ENCODE data around the gene OR5H1.
"Not testable (repeated sequence)": the region's sequence is repeated elsewhere in the genome, so short reads cannot be mapped to it uniquely, and the experiment has no call there.

Gene OR5H1

DNA sequence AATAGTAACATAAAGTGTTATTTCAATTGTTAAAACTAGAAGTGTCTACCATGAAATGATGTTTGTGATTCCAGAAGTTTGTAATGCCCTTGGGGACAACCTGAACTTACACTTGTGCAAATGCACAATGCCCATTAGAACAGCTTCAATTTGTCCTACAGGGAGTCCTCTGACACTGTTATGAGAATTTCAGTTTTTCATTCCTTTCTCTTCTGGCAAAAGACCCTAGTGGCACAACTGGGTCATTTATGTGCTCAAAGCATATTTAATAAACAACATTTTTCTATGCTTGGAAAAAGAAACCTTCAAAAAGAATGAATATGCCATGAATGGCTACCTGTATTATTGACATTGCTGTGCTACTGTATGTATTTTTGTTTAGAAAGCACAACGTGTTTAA is at the start of gene OR5H1:
Gene OR5H1 (plus strand): TSS at position 301 of the 400 bp plus-strand sequence. CDS start 1,977 bp downstream, outside the sequence.
- no peak for DNase-seq (ENCODE audit: low spot score)

DNA sequence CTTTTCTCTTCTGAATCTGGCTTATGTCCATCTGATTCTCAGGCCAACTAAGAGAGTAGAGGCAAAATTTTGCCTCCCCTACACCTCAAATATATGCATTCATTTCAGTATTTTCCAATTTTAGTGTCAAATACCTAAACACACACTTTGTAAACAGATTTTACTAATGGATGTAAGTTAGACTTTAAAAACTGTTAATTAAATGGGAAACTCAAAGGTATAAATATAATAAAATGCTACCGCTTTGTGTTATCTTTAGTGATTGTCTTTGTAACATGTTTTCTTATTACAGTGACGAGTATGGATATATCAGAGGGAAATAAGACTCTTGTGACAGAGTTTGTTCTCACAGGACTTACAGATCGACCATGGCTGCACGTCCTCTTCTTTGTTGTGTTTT is 43.6 kb upstream of the OR5H1 start, which contains the start of gene OR5AC2:
Gene OR5AC2 (plus strand): TSS at position 301 of the 400 bp plus-strand sequence. CDS start 0 bp downstream, at position 301.
- no peak for DNase-seq (ENCODE audit: low spot score)

DNA sequence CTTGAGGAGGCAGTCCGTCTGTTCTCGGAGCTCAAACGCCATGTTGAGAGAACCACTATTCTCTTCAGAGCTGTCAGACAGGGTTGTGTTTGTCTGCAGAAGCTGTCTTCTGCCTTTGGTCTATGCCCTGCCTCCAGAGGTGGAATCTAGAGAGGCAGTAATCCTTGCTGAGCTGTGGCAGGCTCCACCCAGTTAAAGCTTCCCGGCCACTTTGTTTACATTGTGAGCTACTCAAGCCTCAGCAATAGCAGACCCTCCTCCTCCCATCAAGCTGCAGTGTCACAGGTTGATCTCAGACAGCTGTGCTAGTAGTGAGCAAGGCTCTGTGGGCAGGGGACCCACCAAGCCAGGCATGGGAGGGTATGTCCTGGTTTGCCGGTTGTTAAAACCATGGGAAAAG is 34.6 kb upstream of the OR5H1 start:
- no peak for DNase-seq (ENCODE audit: low spot score)

DNA sequence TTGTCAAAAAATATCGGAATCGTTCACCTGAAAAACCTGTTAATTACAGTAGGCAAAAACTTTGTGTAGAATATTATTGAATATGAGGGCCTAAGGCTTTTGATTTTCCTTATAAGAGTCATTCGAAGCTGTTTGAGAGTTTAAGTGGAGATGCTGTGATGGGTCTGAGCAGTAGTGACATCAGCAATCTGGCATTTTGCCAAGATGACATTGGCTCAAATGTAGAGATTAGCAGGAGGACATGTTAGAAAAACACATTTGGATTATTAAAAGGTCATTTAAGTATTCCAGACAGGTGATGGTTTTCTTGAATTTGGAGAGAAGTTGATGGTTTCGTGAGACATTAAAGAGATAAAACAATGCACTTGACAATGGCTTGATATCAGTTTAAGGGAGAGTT is 30.7 kb upstream of the OR5H1 start:
- DNase-seq (ENCODE audit: low spot score): no peak

DNA sequence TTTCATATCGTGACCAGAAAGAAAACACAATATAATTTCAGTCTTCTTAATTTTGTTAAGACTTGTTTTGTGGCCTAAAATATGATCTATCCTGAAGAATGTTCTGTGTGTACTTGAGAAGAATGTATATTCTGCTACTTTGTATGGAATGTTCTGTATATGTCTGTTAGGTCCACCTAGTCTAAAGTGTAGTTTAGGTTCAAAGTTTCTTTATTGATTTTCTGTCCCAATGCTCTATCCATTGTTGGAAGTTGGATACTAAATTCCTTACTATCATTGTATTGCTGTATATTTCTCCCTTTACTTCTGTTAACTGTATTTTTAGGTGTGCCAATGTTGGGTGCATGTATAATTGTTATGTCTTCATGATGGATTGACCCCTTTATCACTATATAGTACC is 22.4 kb upstream of the OR5H1 start:
- DNase-seq (ENCODE audit: low spot score): no peak

DNA sequence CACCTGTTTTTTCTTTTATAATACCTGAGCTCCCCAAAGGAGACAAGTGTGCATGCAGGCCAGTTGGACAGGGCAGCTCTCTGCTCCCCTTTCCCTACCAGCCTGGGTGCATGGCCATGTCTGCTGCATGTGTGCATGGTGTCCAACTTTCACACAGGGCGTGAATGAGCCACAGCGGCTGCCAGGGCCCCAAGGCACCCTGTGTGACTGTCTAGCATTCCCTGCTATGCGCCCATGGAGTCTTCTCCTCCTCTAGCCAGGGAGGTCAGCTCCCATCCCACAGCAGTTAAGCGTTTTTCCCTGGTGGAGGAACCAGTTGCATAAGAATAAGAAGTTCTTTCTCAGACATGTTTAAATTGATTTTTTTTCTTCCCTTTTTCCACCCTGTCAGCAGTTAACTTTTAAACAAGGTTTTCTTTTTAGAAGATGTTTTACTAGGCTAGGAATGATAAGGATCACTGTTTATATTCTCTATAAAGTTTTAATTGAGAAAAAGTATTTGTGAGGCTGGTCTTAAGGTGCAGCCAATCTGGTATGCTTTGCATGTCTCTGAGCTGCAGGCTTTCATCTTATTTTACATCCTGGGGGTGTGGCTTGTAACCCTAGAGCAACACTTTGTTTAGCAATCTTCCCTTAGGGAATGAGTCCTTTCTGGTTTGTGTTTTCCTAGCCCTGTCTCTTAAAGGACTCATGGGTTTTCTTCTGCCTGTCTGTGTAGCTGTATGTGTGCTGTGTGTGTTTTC is 20.5 kb upstream of the OR5H1 start:
- no peak for DNase-seq (ENCODE audit: low spot score)

DNA sequence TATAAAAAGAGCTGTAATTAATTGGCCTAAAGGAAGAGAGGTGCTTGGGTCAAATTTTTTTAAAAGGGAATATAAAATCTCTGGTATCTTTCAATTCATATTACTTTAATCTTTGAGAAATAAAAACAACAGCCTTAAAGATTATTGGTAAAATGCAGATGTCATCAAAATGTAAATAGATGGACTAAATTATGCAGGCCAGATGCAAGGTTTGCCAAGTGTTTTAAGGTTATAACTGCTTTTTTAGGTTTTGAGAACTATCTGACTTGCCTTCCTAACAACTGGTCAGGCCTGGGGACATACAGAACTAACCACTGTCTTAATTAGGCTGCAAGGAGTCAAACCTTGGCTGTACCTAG is 20.0 kb upstream of the OR5H1 start:
- DNase-seq (ENCODE audit: low spot score): no peak

DNA sequence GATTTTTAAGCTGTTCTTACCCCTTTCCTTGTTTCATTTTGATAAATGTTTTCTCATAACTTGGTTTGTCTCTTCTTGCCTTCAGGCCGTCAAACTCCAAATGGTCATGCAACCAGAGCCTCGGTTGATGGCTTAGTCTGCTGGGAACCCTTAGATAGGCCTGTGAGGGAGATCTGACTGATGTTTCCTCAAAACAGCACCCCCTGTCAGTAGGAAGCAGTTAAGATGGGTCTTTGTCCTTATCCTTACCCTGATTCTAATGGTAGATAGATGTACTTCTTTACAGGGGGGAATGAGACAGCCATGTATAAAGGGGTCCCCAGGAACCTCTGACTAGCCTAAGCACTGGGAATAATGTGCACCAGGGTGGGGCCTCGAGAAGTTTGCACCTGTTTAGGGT is 16.3 kb upstream of the OR5H1 start:
- DNase-seq (ENCODE audit: low spot score): no peak

DNA sequence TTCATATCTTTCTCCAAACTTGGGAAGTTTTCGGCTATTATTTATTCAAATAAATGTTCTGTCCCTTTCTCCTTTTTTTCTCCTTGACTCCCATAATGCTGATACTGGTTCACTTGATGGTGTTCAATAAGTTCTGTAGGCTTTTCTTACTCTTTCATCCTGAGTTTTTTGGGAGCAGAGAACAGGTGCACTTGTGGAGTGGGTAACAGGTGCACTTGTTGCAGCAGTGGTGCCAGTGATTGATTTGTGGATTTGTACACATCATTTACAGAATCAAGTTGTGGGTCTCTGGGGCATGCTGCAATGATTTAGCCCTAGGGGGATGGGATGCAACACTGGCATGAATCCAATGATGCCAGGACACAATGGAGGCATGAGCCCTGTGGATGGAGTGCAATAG is 14.8 kb upstream of the OR5H1 start:
- no peak for DNase-seq (ENCODE audit: low spot score)

DNA sequence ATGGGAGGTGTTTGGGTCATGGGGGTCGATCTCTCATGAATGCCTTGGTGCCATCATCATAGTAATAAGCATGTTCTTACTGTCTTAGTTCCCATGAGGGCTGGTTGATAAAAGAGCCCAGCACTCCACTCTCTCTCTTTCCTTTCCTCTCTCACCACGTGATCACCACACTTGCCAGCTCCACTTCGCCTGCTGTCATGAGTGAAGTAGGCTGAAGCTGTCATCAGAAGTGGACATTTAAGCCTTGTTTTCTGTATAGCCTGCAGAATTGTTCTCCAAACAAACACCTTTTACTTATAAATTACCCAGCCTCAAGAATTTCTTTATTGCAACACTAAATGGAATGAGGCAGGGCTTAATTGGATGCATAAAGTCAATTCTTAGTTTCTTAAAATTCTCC is 6.1 kb downstream of the OR5H1 start:
- DNase-seq (ENCODE audit: low spot score): no peak

DNA sequence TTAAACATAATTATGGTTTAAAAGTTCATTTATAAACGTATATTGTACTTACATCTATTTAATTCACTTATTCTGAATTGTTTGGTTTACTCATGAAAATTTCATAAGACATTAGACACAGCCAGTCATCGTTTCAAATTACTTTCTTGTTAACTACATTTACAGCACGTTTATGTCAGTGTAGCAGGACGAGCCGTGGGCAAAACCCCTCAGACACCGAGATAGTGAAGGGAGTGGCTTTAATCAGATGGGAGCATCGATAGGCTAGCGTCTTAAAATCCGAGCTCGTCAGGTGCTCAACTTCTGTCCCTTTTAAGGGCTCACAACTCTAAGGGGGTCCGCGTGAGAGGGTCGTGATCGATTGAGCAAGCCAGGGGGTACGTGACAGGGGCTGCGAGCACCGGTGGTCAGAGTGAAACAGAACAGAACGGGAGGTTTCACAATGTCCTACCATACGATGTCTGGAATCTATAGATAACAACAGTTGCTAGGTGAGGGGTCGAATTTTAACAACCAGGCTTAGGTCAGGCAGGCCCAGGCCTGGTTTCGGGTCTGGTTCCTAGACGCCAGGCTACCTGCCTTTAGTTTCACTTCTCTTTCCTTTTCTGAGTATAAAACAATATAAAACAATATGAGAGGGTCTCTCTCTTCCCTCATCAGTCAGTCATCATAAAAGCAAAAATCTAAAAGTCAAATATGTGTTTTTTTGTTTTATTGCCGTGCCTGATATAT is 7.5 kb downstream of the OR5H1 start:
- not testable (repeated sequence) for DNase-seq (ENCODE audit: low spot score)

DNA sequence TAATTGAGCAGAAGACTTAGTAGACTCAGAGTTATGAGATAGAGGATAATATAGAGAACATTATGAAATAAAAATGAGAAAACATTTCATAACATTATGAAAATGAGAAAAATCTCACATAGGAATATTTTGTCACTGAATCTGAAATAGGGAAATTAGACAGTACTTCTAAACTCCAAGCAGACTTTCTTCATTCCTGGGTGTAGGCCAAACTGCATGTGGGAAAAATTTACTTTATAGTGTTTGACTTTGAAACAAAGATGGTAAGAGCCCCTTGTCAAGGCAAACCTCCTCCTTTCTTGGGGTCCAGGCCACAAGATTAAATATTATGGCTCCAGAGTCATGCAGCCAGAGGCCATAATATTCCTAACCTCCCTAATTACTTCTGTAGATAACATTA is 10.0 kb downstream of the OR5H1 start:
- DNase-seq (ENCODE audit: low spot score): no peak

DNA sequence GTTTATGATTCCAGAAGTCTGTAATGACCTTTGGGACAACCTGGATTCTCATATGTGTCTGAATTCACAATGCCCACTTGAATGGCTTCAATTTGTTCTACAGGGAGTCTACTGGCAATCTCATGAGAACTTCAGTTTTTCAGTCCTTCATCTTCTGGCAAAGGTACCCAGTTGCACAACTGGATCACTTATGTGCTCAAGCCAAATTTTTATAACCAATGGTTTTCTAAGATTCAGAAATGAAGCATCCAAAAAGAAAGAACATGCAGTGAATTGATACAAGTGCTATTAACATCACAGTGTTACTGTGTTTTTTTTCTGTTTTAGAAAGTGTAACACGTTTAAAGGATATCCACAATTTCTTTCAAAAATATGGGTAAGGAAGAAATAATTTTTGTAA is 16.7 kb downstream of the OR5H1 start, which contains the start of gene OR5H14:
Gene OR5H14 (plus strand): TSS at position 301 of the 400 bp plus-strand sequence. CDS start 1,907 bp downstream, outside the sequence.
- no peak for DNase-seq (ENCODE audit: low spot score)

DNA sequence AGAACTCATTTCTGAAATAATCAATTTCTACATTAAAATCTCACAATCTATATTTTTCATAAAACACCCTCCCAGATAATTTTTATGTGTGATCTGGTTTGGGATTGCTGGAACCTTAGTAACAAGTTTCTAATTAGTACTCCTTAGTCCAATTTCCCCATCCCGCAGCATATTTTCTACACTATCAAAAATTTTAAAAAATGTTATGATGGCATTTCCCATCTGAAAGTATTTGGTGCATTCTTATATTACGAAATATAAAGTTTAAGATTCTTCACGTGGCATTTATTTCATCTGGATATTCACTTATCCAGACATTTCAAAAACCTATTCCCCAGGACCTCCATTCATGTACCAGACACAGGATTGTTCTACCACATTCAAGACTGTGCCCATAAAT is 18.2 kb downstream of the OR5H1 start:
- DNase-seq (ENCODE audit: low spot score): no peak

DNA sequence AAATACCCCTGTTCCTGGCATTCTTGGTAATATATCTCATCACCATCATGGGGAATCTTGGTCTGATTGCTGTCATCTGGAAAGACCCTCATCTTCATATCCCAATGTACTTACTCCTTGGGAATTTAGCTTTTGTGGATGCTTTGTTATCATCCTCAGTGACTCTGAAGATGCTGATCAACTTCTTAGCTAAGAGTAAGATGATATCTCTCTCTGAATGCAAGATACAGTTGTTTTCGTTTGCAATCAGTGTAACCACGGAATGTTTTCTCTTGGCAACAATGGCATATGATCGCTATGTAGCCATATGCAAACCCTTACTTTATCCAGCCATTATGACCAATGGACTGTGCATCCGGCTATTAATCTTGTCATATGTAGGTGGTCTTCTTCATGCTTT is 18.9 kb downstream of the OR5H1 start:
- not testable (repeated sequence) for DNase-seq (ENCODE audit: low spot score)

DNA sequence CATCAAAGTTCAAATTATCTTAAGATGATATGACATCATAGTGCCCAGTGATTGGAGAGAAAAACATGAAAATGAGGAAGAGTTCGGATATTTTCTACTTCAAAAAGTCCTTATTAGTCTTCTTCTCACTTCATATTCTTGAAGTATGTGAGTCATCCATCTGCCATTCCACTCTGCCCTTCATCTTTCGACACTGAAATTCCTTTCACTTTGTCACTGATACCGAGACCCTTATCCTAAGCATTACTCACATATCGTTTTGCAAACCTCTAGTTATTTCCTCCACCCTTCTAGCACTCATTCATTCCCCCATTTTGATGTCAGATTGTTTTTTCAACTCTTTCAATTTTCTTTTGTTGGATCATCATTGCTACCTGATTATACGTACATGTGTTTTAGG is 20.7 kb downstream of the OR5H1 start:
- no peak for DNase-seq (ENCODE audit: low spot score)

DNA sequence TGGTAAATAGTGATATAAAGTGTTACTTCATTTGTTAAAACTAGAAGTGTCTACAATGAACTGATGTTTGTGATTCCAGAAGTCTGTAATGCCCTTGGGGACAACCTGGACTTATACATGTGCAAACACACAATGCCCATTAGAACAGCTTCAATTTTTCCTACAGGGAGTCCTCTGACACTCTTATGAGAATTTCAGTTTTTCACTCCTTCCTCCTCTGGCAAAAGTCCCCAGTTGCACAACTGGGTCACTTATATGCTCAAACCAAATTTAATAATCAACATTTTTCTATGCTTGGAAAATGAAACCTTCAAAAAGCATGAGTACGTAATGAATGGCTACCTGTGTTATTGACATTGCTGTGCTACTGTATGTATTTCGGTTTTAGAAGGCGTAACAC is 35.9 kb downstream of the OR5H1 start, which contains the start of gene OR5H15:
Gene OR5H15 (plus strand): TSS at position 301 of the 400 bp plus-strand sequence. CDS start 2,004 bp downstream, outside the sequence.
- no peak for DNase-seq (ENCODE audit: low spot score)

DNA sequence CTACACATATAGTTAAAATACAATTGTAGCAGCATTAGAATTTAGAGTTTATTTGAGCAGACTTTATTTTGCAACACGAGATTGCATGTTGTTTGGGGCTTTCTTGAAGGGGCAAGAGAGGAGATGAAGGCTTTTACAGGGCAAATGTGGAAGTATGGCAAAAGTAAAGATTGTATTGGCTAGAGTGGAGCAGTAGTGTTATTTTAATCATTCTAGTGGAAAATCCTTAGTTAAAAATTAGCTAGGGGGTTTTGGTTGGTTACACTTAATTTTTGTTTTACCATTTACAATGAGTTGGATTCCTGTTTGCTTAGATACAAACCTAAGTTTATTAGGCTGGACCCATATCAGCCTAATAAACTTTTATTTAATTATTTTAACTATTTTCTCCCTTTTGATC is 40.5 kb downstream of the OR5H1 start:
- DNase-seq (ENCODE audit: low spot score): no peak

DNA sequence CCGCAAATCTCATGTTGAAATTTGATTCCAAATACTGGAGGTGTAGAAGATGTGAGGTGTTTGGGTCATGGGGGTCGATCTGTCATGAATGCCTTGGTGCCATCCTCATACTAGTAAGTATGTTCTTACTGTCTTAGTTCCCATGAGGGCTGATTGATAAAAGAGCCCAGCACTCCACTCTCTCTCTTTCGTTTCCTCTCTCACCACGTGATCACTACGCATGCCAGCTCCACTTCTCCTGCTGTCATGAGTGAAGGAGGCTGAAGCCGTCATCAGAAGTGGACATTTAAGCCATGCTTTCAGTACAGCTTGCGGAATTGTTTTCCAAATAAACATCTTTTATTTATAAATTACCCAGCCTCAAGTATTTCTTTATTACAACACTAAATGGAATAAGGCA is 42.1 kb downstream of the OR5H1 start:
- DNase-seq (ENCODE audit: low spot score): no peak

DNA sequence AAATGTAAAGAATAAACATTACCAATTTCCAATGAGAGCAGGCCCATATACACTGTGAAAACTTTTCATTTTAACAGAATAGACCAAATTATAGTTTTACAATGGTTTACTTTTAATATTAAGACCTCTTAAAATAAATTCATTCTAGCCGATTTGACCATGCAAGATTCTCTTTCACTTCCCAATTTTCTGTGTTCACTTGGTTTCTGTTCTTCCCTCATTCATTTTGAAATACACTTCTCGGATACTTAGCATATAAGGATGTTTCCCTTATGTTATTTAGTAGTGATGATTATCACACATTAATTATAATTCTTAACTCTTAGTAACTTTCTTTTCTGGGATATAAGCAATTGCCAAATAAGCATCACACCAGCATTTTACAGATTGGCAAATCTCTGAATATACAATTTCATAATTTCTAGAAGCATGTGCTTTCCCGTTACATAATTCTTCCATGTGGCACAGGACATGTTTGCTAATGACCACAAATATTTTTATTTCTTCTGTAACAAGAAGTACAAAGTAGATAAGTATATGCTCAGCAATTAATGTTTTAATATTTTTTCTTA is 49.9 kb downstream of the OR5H1 start:
- DNase-seq (ENCODE audit: low spot score): no peak

DNA sequence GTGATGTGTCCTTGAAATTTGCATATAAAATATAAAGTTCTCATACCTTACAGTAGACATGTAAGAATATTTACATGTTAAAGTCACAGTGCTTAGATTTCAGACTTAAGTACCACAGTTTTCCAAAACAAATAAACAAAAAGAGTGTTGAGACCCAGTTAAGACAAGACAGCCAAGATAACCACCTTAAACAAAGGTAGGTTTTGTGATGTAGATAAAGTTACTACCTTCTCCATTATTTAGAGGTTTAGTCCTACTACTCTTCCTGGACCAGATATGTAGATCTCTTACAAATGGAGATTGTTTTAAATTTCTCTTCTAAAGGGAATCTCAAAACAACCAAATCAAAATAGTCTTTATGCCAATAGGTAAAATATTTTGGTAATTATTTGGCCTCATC is 51.7 kb downstream of the OR5H1 start:
- no peak for DNase-seq (ENCODE audit: low spot score)

DNA sequence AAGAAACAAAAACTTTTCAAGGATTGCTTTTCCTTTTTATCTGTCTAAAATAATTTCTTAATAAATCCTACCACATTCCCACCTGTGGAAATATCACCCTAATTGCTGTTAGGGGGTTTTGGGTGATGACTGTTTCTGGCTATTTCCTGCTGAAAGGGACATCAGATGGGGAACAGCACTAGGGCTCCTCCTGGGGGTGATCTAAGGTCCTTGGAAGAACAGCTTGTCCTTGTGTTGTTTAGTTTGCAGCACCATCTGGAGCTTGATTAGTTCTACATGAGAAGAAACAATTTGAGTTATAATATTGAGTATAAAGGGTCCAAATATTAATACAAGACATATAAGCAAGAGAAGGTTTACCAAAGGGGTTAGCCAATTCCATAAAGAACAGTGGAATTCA is 54.7 kb downstream of the OR5H1 start:
- DNase-seq (ENCODE audit: low spot score): no peak

Measured in HuH-7.5 (cell line).